ENCODE measurements around the gene KIAA1755.

- TF ChIP-seq CTCF (IDR thresholded peaks at IDR 0.05; ENCODE audit: low read depth, low read length, poor library complexity, severe bottlenecking) = no peak
- no peak for TF ChIP-seq EZH2phosphoT487 (IDR thresholded peaks at IDR 0.05; ENCODE audit: borderline replicate concordance, low read length)
Observed at GRCh38 chr20:38286586-38287531, 26.3 kb upstream of the KIAA1755 start.

Measured in DOHH2 (cell line).